HG03432 (cell line): ENCODE data around the gene JAM3.

ENCODE experiments used
- ATAC-seq: cut with Tn5 transposase; IDR thresholded peaks from one replicate; pipeline ENCODE4 v1.9.1; 2021; ENCODE audit warnings: mild to moderate bottlenecking, moderate library complexity; ENCODE audit not compliant: unreplicated experiment

JAM3 gene

DNA sequence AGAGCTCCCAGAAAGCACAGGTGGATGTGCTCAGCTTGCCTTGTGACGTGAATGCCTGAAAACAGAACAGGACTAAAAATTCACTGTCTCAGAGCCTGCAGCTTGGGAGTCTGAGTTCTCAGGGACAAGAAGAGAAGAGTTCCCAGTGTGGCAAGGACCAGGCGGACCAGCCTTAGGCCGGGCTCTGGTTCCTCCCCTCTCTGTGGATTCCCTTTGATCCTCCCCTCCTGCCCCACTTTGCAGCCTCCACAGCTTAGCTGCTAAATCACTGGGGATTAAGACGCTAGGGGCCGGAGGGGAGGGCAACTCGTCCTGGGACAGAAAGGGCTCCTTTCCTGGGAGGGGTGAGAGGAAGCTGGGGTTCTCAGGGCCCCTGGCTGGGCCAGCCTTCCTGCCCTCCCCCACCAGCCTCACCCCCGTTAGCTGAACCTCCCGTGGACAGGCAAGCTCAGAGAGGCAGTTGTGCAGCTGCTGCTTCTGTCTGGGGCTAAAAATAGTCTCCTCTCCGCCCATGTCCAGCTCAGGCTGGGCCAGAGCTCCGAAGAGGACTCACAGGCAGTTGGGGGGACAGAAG is 29.9 kb upstream of the JAM3 start:
- ATAC-seq, result no peak

DNA sequence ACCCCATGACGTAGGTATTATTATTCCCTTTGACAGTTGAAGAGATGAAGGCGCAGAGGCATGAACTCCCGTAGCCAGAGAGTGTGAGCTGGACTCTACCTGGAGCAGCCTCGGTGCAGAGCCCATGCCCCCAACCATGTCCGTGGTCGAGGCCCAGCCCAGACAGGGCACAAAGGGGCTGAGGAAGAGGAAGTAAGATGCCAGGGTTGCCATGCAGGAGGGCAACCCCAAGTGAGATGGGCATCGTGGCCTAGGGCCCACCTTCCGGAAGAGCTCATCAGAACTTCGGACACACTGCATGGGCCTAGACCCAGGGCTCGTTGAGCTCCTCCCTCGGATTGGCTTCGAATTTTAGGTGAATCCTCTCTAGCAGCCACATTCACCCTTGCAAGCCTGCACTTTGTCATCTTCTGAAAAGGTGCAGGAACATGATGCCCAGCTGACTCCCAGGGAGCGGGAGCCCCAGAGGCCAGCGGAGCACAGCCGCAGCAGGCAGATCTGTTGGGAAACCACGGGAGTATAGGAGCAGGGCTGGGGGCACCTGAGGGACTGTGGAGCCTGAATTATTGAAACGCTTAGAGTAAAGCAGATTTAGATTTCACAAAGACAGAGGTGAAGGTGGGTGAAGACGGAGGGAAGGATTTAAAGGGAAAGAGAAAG is 29.0 kb upstream of the JAM3 start:
- no peak for ATAC-seq

DNA sequence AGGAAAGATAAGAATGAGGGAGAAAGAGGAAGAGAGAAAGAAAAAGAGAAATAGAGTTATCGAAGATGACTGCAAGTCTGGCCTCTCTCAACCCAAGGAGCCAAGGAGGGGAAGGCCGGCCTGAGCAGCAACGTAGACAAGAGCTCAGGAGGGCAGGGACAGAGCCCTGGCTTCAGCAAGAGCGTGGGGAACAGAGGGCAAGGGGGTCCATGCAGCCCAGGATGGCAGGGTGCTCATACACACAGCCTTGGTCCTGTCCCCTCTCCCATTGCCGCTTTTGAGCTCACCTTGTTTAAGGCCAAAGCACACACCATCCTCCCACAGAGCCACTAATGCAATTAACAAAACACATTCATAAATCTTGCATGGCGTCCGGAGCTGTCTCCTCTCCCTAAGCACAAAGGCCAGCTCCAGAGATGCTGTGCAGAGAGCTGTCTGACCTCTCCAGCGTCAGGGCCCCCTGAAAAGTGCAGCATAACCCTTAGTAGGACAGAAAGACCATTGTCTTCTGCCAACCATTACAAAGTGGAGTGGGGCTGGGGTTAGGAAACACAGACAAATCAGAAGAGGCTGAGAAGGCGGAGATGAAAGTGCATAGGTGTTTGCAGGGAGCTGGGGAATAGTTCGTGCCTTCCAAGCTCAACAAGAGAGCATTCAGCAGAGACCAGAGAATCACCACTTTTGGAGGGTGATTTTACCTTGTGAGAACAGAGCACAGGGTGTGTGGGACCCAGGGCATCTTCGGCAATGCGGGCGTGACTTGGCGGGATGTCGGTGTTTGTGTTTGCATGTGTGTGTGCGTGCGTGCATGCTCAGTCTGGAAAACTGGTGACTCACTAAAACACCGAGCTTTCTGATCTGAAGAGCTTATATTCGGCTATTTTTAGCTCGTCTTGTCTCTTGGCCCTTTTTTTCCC is 28.2 kb upstream of the JAM3 start:
- no peak for ATAC-seq

DNA sequence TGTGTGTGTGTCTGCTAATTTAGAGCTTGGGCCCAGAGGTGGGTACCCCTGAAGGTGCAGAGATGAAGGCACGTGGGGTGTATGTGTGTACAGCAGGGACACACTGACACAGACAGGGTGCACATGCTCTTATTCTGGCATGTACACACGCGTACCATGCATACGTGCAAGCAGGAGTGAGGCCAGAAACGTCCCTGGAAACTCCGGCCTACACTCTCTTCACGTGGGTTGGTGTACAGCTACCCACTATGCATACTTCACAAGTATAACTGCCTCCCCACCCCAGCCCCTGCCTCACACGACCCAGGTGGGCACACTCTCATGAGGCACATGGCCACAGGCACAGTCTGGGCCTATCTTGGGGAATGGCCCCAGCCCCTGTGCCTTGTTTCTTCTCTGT is 27.5 kb upstream of the JAM3 start:
- no peak for ATAC-seq

DNA sequence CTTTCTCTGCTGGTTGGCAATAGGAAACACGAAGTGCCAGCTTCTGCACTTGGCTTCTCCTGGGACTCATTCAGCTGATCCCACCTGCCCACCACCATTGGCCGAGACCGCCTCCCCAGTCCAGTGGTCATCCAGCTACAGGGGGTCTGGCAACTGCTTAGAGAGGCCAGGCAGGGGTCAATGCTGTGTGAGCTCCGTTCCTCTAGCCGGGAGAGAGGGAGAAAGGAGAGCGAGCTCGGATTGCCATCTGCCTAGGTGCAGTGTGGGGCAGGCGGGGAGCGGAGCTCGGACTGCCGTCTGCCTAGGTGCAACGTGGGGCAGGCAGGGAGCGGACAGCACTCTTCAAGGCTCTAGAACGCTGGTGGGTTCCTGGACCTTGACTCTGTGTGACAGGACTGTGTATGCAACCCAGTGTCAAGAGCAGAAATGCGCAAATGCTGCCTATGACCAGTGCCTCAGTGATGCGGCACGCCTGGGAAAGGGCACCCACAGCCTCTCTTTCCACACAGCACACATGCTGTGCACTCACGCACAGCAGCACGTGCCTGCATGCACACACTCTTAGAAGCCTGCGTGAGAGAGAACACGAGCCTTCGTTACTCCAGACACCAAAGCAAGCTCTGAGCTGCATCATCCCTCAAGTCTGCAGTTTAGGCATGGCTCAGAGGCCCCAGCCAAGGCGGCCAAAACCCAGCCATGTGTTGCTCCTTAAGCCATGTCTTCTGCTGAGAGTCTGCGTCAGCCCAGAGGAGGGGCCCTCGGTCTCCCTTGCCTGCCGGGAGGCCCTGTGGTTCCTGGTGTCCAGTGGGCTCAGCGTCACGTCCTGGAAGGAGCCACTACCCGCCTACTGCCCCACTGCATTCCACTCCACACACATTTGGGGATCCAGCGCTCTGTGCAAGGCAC is 26.8 kb upstream of the JAM3 start:
- no peak for ATAC-seq

DNA sequence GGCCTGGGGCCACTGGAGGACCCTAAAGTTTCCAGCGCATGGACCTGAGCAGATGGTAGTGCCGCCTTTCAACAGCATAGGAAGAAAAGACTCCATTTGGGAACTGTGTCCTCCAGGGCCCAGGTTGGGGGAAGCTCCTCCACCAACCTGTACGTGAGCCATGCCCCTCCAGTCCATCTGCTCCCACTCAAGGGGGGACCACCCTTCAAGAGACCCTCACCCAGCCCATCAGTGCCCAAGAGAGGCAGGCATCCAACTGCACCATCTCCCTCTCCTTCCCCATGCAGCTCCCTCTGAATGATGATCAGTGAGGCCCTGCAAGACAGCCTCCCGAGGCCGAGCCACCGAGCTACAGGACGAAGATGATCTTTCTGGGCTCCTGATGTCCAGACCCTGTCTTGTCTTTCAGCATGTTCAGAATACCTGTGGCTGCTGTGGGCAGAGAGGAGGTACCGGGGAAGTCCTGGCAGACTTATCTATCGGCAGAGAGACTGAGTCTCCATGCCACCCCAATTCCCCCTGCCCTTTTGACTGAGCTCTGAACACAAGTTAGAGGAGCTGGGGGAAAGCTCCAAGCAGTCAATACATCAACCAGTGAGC is 25.0 kb upstream of the JAM3 start:
- no peak for ATAC-seq

DNA sequence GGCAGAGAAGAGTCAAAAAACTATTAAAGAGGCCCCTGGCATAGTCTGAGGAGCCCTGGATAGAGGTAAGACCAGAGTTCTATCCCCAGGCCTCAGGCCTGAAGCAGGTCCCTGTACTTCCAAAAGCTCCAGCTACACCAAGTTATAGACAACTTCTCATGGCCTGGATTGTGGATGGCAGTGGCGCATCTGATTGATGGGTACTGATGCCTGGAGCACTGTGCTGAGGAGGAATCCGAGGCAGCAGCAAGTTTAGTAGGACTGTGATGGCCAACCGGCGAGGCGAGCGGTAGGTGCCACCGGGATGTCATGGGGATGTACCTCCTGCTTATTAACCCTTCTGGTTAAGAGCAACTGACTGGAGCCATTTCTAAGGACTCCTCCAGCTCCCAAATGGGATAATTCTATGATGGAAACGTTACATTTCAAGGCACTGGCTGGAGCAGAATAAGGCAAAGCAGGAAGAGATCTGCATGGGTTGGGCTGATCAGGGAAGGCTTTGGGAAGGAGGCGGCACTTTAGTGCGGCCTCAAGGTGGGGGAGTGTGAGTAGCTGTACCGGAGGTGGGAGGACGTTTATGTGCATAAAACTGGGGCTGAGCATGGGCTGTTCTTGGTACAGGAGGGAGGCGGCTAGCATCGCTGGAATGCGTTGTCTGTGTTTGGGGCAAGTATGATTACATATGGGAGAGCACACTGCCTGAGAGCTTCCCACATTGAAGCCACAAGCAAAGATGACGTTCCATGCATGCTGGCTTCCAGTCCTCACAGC is 24.2 kb upstream of the JAM3 start:
- ATAC-seq, result no peak

DNA sequence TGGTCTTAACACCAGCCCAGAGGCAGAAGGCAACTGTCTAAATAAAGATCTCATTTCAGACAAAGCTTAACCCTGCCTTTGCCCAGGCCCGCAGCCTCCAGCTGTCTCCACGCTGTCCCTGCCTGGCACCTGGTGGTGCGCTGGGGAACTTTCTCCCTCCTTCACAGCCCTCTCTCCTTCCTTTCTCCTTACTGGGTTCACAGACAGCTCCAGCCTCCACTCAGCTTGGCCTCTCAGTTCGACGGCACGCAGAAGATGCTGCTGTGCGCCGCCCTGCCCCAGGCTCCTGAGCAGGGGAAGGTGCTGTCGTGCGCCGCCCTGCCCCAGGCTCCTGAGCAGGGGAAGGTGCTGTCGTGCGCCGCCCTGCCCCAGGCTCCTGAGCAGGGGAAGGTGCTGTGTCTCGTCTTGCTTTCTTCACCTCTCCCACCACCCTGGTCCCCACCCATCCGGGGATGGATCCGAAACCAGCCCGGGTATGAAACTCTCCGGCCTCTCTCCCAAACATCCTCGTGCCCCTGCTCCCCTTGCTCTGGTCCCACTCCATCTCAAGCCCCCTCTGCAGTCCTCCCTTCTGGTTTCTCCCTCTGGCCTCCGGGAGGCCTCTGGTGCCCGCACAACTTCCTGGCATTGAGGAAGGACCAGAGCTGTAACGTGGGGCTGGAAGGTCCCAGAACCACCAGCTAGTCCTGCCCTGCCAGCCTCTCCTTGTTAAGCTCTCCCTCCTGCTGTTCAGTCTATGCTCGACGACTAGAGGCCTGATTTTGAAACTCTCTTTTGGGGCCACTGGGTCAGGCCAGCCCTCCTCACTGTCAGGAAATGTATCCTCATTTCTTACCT is 22.9 kb upstream of the JAM3 start:
- ATAC-seq, result no peak

DNA sequence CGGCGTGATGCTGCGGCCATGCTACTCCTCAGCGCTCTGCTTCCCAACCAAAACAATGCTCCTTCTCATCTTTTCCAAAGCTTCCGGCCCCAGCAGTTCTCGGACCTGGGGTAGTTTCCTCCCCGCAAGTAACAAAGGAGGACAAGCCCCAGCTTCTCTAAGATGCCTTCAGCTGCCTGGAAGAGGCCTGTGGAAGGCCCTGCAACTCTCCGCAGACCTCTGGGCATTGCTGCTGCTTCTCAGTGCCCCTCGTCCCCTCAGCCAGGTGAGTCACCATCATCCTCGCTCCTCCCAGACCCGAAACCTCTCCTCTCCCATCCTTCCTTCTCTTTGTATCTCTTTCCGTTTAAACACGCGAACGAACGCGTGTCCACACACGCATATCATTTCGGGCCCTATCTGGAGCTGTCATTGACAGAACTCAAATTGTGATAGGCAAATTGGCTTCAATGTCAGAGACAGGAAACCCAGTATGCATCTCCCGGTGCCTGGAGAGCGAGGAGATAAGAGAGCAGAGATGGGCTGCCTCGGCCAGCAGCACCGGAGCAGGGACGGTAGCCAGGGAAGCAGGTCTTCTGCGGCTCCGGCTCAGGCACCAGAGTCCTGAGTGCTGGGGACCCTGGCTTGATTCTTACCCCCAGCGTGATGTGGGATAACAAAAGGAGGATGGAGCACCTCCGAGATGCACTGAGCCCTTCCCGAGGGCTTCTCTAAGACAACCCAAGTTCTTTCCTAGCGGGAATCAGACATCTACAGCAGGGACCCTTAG is 22.0 kb upstream of the JAM3 start:
- no peak for ATAC-seq

DNA sequence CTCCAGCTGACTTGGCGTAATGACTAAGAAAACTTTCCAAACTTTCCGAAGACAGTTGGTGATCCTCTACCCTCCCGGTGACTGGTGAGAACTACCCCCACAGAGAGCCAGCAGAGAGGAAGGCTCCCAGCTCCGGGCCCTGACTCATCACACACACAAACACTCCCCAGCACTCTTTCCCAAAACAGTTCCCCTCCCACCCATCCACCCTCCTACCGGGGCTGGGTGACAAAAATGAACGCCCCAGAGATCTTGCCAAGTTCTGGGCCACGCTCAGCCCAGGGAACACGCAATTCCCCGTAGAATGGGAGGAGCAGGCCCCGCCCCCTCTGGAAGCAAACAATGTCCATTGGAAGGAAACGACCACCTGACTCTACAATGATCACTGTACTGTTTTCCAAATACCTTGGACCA is 21.3 kb upstream of the JAM3 start:
- ATAC-seq, result no peak

DNA sequence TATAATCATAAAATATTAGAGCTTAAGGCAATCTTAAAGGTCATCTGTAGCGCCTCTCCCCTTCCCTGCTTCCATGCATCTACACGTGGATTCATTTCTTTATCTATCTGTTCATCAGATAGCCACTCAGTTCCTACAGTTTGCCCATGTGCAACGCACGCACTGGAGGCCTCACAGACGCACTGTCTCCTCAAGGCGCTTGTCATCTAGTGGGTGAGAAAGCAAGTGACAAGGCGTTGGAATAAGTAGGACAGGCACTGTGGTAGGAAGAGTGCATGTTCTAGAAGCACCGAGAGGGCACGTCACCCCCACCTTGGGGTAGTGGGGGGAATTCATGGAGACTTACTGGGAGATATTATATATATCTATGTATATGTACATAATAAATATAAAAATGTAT is 20.8 kb upstream of the JAM3 start:
- ATAC-seq, result no peak

DNA sequence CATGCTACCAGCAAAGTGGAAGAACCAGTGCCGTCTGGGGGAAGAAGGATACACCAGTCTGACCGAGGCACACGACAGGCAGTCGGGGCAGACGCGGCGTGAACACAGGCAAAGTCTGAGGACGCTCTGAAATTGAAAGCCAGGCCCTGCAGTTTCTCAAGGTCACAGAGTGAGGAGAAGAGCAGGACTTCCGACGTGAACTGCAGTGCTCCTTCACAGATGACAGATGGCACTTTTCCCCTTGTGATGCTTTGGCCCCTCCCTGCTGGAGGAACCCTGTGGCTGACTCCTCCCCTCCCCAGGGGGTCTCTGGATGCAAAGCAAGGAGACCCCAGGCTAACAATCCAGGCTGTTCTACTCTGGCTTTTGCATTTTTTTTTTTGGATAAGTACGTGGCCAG is 19.6 kb upstream of the JAM3 start:
- no peak for ATAC-seq

DNA sequence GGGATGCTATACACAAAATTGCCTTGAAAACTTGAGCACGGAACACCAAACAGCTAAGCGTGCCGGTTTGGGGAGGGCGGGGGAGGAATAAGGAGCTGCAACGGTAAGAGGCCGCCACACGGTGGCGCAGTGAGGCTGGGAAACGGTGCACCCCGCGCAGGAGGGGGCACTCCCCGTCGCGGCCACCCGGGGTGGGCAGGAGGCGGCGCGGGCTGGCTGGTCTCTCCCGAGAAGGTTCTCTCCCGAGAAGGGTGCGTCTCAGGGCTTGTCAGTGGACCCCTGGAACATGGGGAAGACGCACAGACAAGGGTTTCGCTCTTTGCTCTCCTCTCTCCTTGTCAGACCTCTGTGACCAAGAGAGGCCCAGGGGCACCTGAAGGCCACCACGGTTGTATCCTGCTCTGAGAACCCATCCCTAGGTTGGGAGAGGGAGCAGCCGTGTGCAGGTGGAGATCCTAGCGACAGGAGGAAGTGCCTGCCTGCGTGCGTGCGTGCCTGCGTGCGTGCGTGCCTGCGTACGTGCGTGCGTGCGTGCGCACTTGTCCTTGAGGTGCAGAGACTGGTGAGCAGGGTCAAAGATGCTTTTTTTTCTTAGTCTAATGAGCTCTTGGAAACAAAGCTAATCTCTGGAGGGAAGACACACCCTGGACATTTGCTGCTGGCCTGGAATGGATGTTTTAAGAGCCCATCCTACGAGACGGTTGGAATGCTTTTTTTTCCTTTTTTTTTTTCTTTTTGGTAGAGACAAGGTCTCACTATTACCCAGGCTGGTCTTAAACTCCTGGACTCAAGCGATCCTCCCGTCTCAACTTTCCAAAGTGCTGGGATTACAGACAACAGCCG is 18.1 kb upstream of the JAM3 start:
- peak; percentile 93 for ATAC-seq

DNA sequence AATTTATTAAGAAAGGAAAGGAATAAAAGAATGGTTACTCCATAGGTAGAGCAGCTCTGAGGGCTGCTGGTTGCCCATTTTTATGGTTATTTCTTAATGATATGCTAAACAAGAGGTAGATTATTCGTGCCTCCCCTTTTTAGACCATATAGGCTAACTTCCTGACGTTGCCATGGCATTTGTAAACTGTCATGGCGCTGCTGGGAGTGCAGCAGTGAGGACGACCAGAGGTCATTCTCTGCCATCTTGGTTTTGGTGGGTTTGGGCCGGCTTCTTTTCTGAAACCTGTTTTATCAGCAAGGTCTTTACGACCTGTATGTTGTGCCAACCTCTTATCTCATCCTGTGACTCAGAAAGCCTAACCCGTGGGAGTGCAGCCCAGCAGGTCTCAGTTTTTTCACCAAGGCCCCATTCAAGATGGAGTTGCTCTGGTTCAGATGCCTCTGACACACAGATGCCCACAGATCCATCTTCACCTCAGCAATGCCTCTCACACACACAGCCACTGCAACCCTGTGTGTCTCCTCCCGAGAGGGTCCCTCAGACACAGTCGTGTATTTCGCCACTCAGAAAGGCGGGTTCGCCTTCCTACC is 16.4 kb upstream of the JAM3 start:
- no peak for ATAC-seq

DNA sequence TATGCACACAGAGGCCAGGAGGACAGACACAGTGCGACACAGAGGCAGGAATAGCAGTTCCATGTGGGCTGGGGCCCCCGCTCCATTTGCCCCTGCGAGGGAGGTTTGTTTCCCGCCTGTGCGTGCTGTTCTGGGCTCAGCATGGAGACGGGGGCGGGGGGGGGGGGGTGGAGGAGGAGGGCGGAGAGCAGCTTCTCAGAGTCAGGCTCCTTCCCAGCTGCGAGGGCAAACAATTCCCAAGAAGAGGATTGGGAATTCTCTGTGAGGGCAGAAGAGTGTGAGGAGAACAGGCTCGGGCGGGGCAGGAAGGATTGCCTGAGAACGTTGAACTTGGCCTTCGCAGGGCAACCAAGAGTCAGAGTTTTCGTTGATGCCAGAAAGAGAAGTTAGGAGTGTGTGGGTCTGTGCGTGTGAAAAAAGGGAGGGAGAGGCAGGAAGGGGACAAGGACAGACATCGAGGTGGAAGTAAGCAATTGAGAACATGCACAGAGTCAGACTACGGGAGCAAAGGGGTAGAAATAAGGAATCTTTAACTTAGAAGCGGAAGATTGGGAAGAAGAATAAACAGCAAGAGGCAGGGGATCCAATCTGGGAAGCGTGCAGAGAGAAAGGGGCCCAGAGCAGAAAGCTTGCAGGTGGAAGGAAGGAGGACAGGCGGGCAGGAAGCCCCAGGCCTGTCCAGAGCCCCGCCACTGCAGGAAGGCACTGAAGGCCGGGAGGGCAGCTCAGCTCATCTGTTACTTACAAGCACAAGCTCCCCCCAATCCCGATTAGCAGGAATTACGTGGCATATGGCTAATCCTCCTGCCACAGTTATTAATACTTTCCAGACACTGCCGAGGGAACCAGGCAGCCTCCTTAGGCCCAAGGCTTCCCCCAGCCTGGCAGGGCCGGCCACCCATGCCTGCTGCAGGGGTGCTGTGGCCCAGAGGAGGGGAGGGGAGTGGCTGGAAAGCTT is 15.6 kb upstream of the JAM3 start:
- ATAC-seq, result no peak

DNA sequence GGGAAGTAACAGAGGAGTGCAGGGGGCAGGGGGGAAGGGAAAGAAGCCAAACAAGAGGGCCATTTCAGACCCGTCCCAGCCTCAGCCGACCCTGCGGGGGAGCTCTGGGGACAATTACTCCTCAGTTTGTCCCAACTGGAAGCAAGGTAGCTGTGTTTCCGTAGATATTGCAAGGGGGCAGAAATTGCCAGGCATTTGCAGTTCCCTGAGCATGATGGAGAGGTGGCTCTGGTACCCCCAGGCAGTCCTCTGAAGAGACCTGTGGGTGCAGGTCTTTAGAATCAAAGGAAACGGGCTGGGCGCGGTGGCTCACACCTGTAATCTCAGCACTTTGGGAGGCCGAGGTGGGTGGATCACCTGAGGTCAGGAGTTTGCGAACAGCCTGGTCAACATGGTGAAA is 13.8 kb upstream of the JAM3 start:
- no peak for ATAC-seq
